ENCODE measurements around the gene KIF25. TPM values are rescaled to one million over a fixed set of nuclear protein-coding genes. Genes with fewer than 3 reads are reported as not detected.

KIF25 gene
- total and polyA plus RNA-seq, 8 donors = 0.63 to 14.8 (median 12.2) TPM

GRCh38 chr6:167987396-167988153 lies 9.9 kb upstream of the KIF25 start:
- intact Hi-C loops (cut with DNase I) = no loop called here
- no peak overlapping the region for H3K4me3 ChIP-seq
- ATAC-seq (no peak), DNase-seq (no peak)
- TF ChIP-seq CTCF (IDR thresholded peaks at IDR 0.05) = no peak
- H3K27me3 ChIP-seq = no peaks in the 10 kb centered on the region
- no peak overlapping the region for H3K27ac ChIP-seq
- H3K9me3 ChIP-seq = peaks cover 0 to 17% of the 10 kb centered on the region in 2 donors
- H3K36me3 ChIP-seq = no peaks in the 10 kb centered on the region
- H3K4me1 ChIP-seq = no peaks in the 10 kb centered on the region

GRCh38 chr6:167988154-167988495 lies 9.3 kb upstream of the KIF25 start:
- Histone ChIP-seq H3K36me3 (no peaks in the 10 kb centered on the region), H3K4me1 (no peaks in the 10 kb centered on the region), H3K4me3 (no peak overlapping the region), H3K27me3 (no peaks in the 10 kb centered on the region), H3K27ac (no peak overlapping the region), H3K9me3 (peaks cover 0 to 17% of the 10 kb centered on the region in 2 donors)
- ATAC-seq (no peak), DNase-seq (no peak)
- TF ChIP-seq CTCF (IDR thresholded peaks at IDR 0.05) = no peak
- intact Hi-C loops (cut with DNase I) = no loop called here

GRCh38 chr6:167988945-167989841 lies 8.3 kb upstream of the KIF25 start:
- no peak for TF ChIP-seq CTCF (IDR thresholded peaks at IDR 0.05)
- no peaks in the 10 kb centered on the region for H3K4me1 ChIP-seq
- H3K36me3 ChIP-seq = no peaks in the 10 kb centered on the region
- ATAC-seq (no peak), DNase-seq (no peak)
- no peak overlapping the region for H3K27ac ChIP-seq
- H3K9me3 ChIP-seq = peaks cover 0 to 15% of the 10 kb centered on the region in 2 donors
- intact Hi-C loops (cut with DNase I) = no loop called here
- H3K4me3 ChIP-seq = no peak overlapping the region
- no peaks in the 10 kb centered on the region for H3K27me3 ChIP-seq

- TF ChIP-seq CTCF (IDR thresholded peaks at IDR 0.05) = no peak
- Histone ChIP-seq H3K9me3 (peaks cover 0 to 13% of the 10 kb centered on the region in 2 donors), H3K4me3 (no peak overlapping the region), H3K27ac (no peak overlapping the region), H3K4me1 (no peaks in the 10 kb centered on the region), H3K36me3 (no peaks in the 10 kb centered on the region), H3K27me3 (no peaks in the 10 kb centered on the region)
- intact Hi-C loops (cut with DNase I) = no loop called here
- DNase-seq = no peak
- ATAC-seq = no peak
Observed at GRCh38 chr6:167990016-167990945, 7.2 kb upstream of the KIF25 start.
